Aorta (tissue), 5 donors: Measurements from ENCODE around the gene NRP2. TPM values are rescaled to one million over a fixed set of nuclear protein-coding genes. Genes with fewer than 3 reads are reported as not detected.

Experiments used
- ATAC-seq: fragments of 200-7000 bp; cut with Tn5 transposase; one replicate; pipeline ENCODE4 v1.9.1; 2022; ENCODE audit warnings: moderate library complexity; ENCODE audit not compliant: low FRiP score
- DNase-seq, 2 donors: peaks; one replicate each; pipeline ENCODE4 v3.0.0-alpha.2; 2020
- H3K27ac ChIP-seq, 2 donors: one replicate each; pipeline ENCODE4 v1.5.1; 2013; ENCODE audit warnings: low read length in 2 of 2, mild to moderate bottlenecking in 2 of 2, moderate library complexity in 2 of 2, control low read depth in 1 of 2, inconsistent platforms in 1 of 2, low read depth in 1 of 2
- H3K27me3 ChIP-seq, 2 donors: one replicate each; pipeline ENCODE4 v1.6.1; 2013; ENCODE audit warnings: control low read depth in 1 of 2, low read length in 1 of 2, mild to moderate bottlenecking in 1 of 2, moderate library complexity in 1 of 2; ENCODE audit not compliant: insufficient read depth in 2 of 2, control insufficient read depth in 1 of 2
- H3K36me3 ChIP-seq, 2 donors: one replicate each; pipeline ENCODE4 v1.6.1; 2013; ENCODE audit warnings: control low read depth in 1 of 2, low read length in 1 of 2, mild to moderate bottlenecking in 1 of 2; ENCODE audit not compliant: insufficient read depth in 2 of 2, control insufficient read depth in 1 of 2
- H3K4me1 ChIP-seq, 2 donors: one replicate each; pipeline ENCODE4 v1.6.1; 2013; ENCODE audit warnings: low read length in 2 of 2, control low read depth in 1 of 2, mild to moderate bottlenecking in 1 of 2, moderate library complexity in 1 of 2; ENCODE audit not compliant: insufficient read depth in 2 of 2, control insufficient read depth in 1 of 2
- H3K4me3 ChIP-seq, 2 donors: one replicate each; pipeline ENCODE4 v1.5.1; 2013; ENCODE audit warnings: low read length in 2 of 2, control low read depth in 1 of 2, mild to moderate bottlenecking in 1 of 2
- H3K9me3 ChIP-seq: one replicate; pipeline ENCODE4 v1.6.1; 2013; ENCODE audit warnings: mild to moderate bottlenecking, low read length; ENCODE audit not compliant: control insufficient read depth
- WGBS, 2 donors: extraction: QIAGEN DNeasy Blood & Tissue Kit; methylation state at CpG; one replicate each; pipeline ENCODE4 v1.1.7; 2013; 5-methylcytosine and 5-hydroxymethylcytosine counted together
- intact Hi-C, 2 donors: fragments of 100-400 bp; cut with DNase I; formaldehyde crosslinking; loops; one replicate each; pipeline versions ENCODE4 v1.14.2 to v1.15.0; 2022
- polyA plus RNA-seq, 2 donors: library from polyadenylated mRNA; stranded (reverse); fragments of 200-250 nt; gene quantifications; one replicate each; pipeline ENCODE4 v1.2.3, GENCODE V29; 2013
- total RNA-seq, 2 donors: library from RNA; stranded (reverse); fragmentation: NEBNext Ultra II Directional; extraction: Animal tissue kit (Norgen Biotek cat#: 25700); gene quantifications; one replicate each; pipeline ENCODE4 v1.2.1, GENCODE V29; 2021
- donor health status: healthy with polysubstance abuse.
- donor health status: Bipolar disorder and iron deficiency.
- donor health status: DM: no; HTN: no; CAD: no.
- donor health status: DM: no; HTN: no; CAD: no.
- donor health status: DM: yes; HTN: yes; CAD: no.

NRP2 gene
- total and polyA plus RNA-seq, 4 donors = 13.6 to 67.3 (median 28.5) TPM

- 54 to 69% methylated on average over 5 of the region's 5 CpGs for WGBS, 2 donors
- intact Hi-C loops = loop anchor here in 1 of 2 donors (2.0 to 5.0 kb wide), 3 partner anchors 38 to 70 kb away; no protein-coding TSS in a partner anchor
- ATAC-seq = no peak
- no peaks in the 10 kb centered on the region for H3K27me3 ChIP-seq
- H3K36me3 ChIP-seq = no peaks in the 10 kb centered on the region
- peaks cover 18 to 20% of the 10 kb centered on the region in 2 donors for H3K4me1 ChIP-seq
- DNase-seq = no peak
- peak overlapping the region; percentile 73 to 86 for H3K27ac ChIP-seq
- no peak overlapping the region for H3K4me3 ChIP-seq
- H3K9me3 ChIP-seq = no peaks in the 10 kb centered on the region
Observed at GRCh38 chr2:205754924-205755321, 72.6 kb downstream of the NRP2 start.

DNA sequence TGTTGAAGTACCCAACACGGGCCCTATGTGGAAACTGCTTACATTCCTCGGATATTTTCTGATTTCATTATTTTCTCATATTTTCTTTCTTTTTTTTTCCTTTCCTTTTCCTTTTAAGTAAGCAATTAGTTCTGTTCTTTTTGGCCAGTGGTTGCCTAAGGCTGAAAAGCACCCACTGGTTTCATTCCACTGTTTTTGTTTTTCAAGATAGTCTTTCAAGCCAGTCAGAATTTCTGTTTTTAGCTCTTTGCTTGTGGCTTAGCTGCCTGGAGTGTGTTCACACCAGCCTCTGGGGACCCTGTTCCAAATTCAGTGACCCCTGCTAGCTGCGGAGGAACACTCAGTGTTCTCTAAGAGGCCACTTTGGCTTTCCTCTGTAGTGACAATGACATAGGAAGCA, 73.6 kb downstream of the NRP2 start:
- H3K4me1 ChIP-seq = peaks cover 18 to 20% of the 10 kb centered on the region in 2 donors
- intact Hi-C loops = loop anchor here in 1 of 2 donors (2.0 to 5.0 kb wide), 2 partner anchors 49 to 71 kb away; no protein-coding TSS in a partner anchor
- WGBS, 2 donors = 6 to 8% methylated on average over 3 of the region's 3 CpGs
- peak; percentile 68 for ATAC-seq
- no peaks in the 10 kb centered on the region for H3K27me3 ChIP-seq
- H3K9me3 ChIP-seq = no peaks in the 10 kb centered on the region
- no peak for DNase-seq
- H3K4me3 ChIP-seq = no peak overlapping the region
- H3K36me3 ChIP-seq = peaks cover 0 to 3% of the 10 kb centered on the region in 2 donors
- peak overlapping the region; percentile 73 to 95 for H3K27ac ChIP-seq

GRCh38 chr2:205757271-205757670, 75.0 kb downstream of the NRP2 start:
- peaks cover 18 to 20% of the 10 kb centered on the region in 2 donors for H3K4me1 ChIP-seq
- ATAC-seq = no peak

DNA sequence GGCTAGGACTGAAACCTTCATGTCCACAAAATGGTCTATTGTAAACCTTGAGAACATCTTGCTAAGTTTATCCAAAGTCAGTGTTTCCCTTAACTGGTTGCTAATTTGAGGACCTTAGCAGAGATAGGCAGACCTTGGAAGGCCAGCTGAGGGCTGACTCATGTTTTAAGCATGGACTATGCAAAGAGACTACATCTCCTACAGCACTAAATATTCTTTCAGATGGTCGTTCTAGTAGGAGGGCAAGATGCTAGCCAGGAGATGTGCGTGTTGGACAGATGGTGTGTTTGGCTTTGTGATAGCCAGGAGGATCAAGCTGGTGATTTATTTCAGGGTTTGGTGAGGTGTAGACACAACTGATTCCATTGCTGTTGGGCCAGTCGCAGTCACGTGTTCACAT, 75.8 kb downstream of the NRP2 start:
- no peak for DNase-seq
- 38 to 44% methylated on average over 4 of the region's 4 CpGs for WGBS, 2 donors
- peak; percentile 39 for ATAC-seq
- no peaks in the 10 kb centered on the region for H3K9me3 ChIP-seq
- H3K4me3 ChIP-seq = no peak overlapping the region
- peak overlapping the region; percentile 16 to 87 for H3K27ac ChIP-seq
- no peaks in the 10 kb centered on the region for H3K27me3 ChIP-seq
- intact Hi-C loops = loop anchor here in 1 of 2 donors (5.0 kb wide), 1 partner anchor 51 kb away; no protein-coding TSS in a partner anchor
- peaks cover 18 to 20% of the 10 kb centered on the region in 2 donors for H3K4me1 ChIP-seq
- H3K36me3 ChIP-seq = peaks cover 0 to 5% of the 10 kb centered on the region in 2 donors

More at GRCh38 chr2:205757271-205757670, 75.0 kb downstream of the NRP2 start:
- Histone ChIP-seq H3K4me3 (no peak overlapping the region), H3K9me3 (no peaks in the 10 kb centered on the region), H3K27ac (peak overlapping the region; percentile 44 to 78), H3K36me3 (peaks cover 0 to 5% of the 10 kb centered on the region in 2 donors), H3K27me3 (no peaks in the 10 kb centered on the region)
- DNase-seq = no peak
- intact Hi-C loops = loop anchor here in 1 of 2 donors (5.0 kb wide), 1 partner anchor 50 kb away; no protein-coding TSS in a partner anchor
- 98 to 99% methylated on average over 4 of the region's 4 CpGs for WGBS, 2 donors

GRCh38 chr2:205758500-205758899, 76.2 kb downstream of the NRP2 start:
- Histone ChIP-seq H3K27me3 (no peaks in the 10 kb centered on the region), H3K36me3 (peaks cover 0 to 5% of the 10 kb centered on the region in 2 donors), H3K4me1 (peaks cover 18 to 20% of the 10 kb centered on the region in 2 donors), H3K4me3 (no peak overlapping the region), H3K9me3 (no peaks in the 10 kb centered on the region), H3K27ac (peak overlapping the region; percentile 16 to 87)
- intact Hi-C loops = loop anchor here in 1 of 2 donors (5.0 kb wide), 1 partner anchor 51 kb away; no protein-coding TSS in a partner anchor
- no peak for ATAC-seq
- DNase-seq = no peak
- WGBS, 2 donors = 65 to 66% methylated on average over 5 of the region's 5 CpGs

DNA sequence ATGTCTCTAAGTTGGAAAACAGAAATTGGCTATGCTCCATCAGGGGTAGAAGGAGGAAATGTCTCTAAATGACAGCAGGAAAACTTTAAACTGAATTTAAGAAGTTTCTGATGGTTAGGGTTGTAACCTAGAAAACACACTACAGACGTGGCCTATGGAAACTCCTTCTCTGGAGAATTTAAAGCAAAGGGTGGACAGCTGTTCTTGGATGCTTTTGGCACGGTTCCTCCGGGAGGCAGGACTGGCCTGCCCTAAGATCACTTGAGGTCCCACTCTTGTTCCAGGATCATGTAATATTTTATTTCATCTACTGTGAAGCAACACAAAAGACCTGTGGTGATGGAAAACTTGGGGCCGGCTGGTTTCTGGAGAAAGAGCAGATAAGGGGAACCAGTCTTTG, 77.0 kb downstream of the NRP2 start:
- ATAC-seq (no peak), DNase-seq (no peak)
- intact Hi-C loops = loop anchor here in 1 of 2 donors (5.0 kb wide), 1 partner anchor 52 kb away; no protein-coding TSS in a partner anchor

GRCh38 chr2:205759732-205760131, 77.4 kb downstream of the NRP2 start:
- Histone ChIP-seq H3K4me3 (no peak overlapping the region), H3K27me3 (no peaks in the 10 kb centered on the region), H3K9me3 (no peaks in the 10 kb centered on the region), H3K4me1 (peaks cover 18 to 20% of the 10 kb centered on the region in 2 donors), H3K27ac (no peak overlapping the region), H3K36me3 (peaks cover 0 to 8% of the 10 kb centered on the region in 2 donors)
- intact Hi-C loops = loop anchor here (5.0 kb wide), 2 partner anchors 52 to 168 kb away; no protein-coding TSS in a partner anchor
- DNase-seq (no peak), ATAC-seq (no peak)
- WGBS, 2 donors = 96 to 100% methylated on average over 1 of the region's 1 CpG

More for the DNA sequence above, 77.0 kb downstream of the NRP2 start:
- no peak overlapping the region for H3K4me3 ChIP-seq
- 39 to 62% methylated on average over 4 of the region's 4 CpGs for WGBS, 2 donors
- H3K27ac ChIP-seq = no peak overlapping the region
- peaks cover 0 to 6% of the 10 kb centered on the region in 2 donors for H3K36me3 ChIP-seq
- H3K9me3 ChIP-seq = no peaks in the 10 kb centered on the region
- peaks cover 18 to 20% of the 10 kb centered on the region in 2 donors for H3K4me1 ChIP-seq
- H3K27me3 ChIP-seq = no peaks in the 10 kb centered on the region

DNA sequence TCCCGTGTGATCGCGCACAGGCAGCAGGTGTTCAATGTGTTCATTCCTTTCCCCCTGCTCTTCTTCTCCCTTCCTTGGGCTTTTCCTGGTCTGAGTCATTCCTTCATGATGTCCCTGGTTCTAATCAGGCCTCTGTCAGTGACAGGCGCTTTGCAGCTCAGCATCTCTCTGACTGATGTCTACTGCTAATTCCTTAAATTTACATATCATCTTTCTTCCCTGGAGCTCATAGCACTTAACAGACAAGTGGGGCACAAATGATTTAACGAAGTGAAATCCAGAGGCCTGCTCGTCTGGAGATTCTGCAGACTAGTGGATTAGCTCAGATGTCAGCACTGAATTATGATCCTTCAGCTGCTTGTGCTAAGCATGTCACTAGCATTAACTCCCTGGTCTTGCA, 77.9 kb downstream of the NRP2 start:
- peak overlapping the region in 1 of 2 donors; percentile 45 for H3K27ac ChIP-seq
- no peak overlapping the region for H3K4me3 ChIP-seq
- no peaks in the 10 kb centered on the region for H3K27me3 ChIP-seq
- no peaks in the 10 kb centered on the region for H3K9me3 ChIP-seq
- no peak for ATAC-seq
- 92 to 96% methylated on average over 6 of the region's 6 CpGs for WGBS, 2 donors
- peaks cover 0 to 8% of the 10 kb centered on the region in 2 donors for H3K36me3 ChIP-seq
- intact Hi-C loops = loop anchor here in 1 of 2 donors (5.0 kb wide), 1 partner anchor 167 kb away; no protein-coding TSS in a partner anchor
- H3K4me1 ChIP-seq = peaks cover 16 to 18% of the 10 kb centered on the region in 2 donors
- no peak for DNase-seq

GRCh38 chr2:205761421-205761820, 79.1 kb downstream of the NRP2 start:
- Histone ChIP-seq H3K4me1 (peaks cover 12 to 13% of the 10 kb centered on the region in 2 donors), H3K4me3 (no peak overlapping the region), H3K36me3 (peaks cover 0 to 12% of the 10 kb centered on the region in 2 donors), H3K9me3 (no peaks in the 10 kb centered on the region), H3K27ac (no peak overlapping the region), H3K27me3 (no peaks in the 10 kb centered on the region)
- intact Hi-C loops = loop anchor here in 1 of 2 donors (5.0 kb wide), 1 partner anchor 166 kb away; no protein-coding TSS in a partner anchor
- 63 to 68% methylated on average over 4 of the region's 4 CpGs for WGBS, 2 donors
- no peak for ATAC-seq
- no peak for DNase-seq
